ENCODE measurements around the gene LYZL4.

Gene LYZL4

DNA sequence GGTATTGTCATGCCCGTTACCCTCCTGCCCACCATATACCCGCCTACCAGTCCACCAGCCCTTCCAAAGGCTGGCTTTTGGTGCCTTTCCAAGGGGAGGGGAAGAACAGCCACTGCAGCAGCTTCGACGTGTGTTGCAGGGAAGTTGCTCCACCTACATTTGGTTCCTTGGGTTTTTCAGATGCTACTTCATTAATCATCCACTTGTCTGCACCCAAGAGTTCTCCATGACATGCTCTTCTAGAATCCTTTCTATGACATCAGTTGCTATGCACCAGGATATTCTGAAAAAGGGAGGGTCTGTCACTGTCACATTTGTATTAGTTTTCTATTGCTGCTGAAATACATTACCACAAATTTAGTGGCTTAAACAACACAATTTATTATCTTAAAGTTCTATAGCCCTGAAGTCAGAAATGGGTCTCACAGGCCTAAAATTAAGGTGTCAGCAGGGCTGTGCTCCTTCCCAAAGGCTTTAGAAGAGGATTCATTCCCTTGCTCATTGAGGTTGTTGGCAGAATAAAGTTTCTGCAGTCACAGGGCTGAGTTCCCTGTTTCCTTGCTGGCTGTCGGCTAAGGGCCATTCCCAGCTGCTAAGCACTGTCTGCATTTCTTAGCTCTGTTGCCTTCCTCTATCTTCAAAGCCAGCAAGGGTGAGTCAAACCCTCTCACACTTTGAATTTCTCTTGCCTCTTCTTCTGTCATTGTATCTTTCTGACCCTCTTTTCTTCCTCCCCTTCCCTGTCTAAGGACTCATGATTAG is at the start of gene LYZL4:
Gene LYZL4 (minus strand): TSS at position 241 of the 762 bp plus-strand sequence. CDS start 3,359 bp downstream, outside the sequence.
- Histone ChIP-seq H3K9me3 (ENCODE audit: control insufficient read depth, low read length) (no peaks in the 10 kb centered on the region), H3K36me3 (ENCODE audit: control insufficient read depth, insufficient read depth, low read length) (no peaks in the 10 kb centered on the region), H3K9ac (ENCODE audit: low read length) (no peak within 1 kb of the TSS), H3K4me3 (ENCODE audit: low read length) (no peak within 1 kb of the TSS), H3K27me3 (ENCODE audit: control insufficient read depth, insufficient read depth, low read length) (no peaks in the 10 kb centered on the region), H3K4me1 (ENCODE audit: control insufficient read depth, insufficient read depth, low read length) (no peaks in the 10 kb centered on the region)

GRCh38 chr3:42459151-42459550 is 48.7 kb upstream of the LYZL4 start:
- no peaks in the 10 kb centered on the region for H3K27me3 ChIP-seq (ENCODE audit: control insufficient read depth, insufficient read depth, low read length)
- no peak overlapping the region for H3K4me3 ChIP-seq (ENCODE audit: low read length)
- no peaks in the 10 kb centered on the region for H3K4me1 ChIP-seq (ENCODE audit: control insufficient read depth, insufficient read depth, low read length)
- H3K36me3 ChIP-seq (ENCODE audit: control insufficient read depth, insufficient read depth, low read length) = no peaks in the 10 kb centered on the region
- no peak overlapping the region for H3K9ac ChIP-seq (ENCODE audit: low read length)
- no peaks in the 10 kb centered on the region for H3K9me3 ChIP-seq (ENCODE audit: control insufficient read depth, low read length)

DNA sequence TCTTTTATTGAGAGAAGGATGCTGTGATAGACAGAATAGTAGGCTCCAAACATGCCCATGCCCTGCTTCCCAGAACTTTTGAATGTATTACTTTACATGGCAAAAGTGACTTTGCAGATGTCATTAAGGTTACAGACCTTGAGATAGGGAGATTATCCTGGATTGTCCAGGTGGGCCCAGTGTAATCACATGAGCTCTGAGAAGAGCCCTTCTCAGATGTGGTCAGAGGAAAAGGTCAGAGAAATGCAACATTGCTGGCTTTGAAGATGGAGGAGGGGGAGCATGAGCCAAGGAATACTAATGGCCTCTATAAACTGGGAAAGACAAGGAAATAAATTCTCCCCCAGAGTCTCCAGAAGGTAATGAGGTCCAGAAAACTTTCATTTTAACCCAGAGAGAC is 45.8 kb upstream of the LYZL4 start:
- peaks cover 8% of the 10 kb centered on the region for H3K4me1 ChIP-seq (ENCODE audit: control insufficient read depth, insufficient read depth, low read length)
- no peaks in the 10 kb centered on the region for H3K27me3 ChIP-seq (ENCODE audit: control insufficient read depth, insufficient read depth, low read length)
- no peaks in the 10 kb centered on the region for H3K36me3 ChIP-seq (ENCODE audit: control insufficient read depth, insufficient read depth, low read length)
- H3K9me3 ChIP-seq (ENCODE audit: control insufficient read depth, low read length) = no peaks in the 10 kb centered on the region
- H3K9ac ChIP-seq (ENCODE audit: low read length) = no peak overlapping the region
- H3K4me3 ChIP-seq (ENCODE audit: low read length) = no peak overlapping the region

- Histone ChIP-seq H3K9me3 (ENCODE audit: control insufficient read depth, low read length) (no peaks in the 10 kb centered on the region), H3K4me1 (ENCODE audit: control insufficient read depth, insufficient read depth, low read length) (peaks cover 8% of the 10 kb centered on the region), H3K36me3 (ENCODE audit: control insufficient read depth, insufficient read depth, low read length) (no peaks in the 10 kb centered on the region), H3K9ac (ENCODE audit: low read length) (no peak overlapping the region), H3K27me3 (ENCODE audit: control insufficient read depth, insufficient read depth, low read length) (no peaks in the 10 kb centered on the region), H3K4me3 (ENCODE audit: low read length) (no peak overlapping the region)
Observed at GRCh38 chr3:42451546-42452230, 41.3 kb upstream of the LYZL4 start.

DNA sequence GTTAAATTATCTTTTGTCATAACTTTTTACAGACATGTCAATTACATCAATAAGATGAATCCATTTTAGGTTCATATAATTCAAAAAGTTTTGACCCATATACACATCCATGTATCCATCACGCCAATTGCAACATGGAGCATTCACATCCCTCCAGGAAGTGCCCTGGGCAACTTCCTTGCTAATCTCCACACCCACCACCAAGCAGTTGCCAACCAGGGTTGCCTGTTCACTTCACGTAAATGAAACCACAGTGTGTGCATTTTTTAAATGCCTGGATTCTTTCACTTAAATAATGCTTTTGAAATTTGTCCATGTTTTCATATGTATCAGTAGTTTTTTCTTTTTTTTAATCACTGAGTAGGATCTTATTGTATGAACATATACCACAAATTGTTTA is 40.7 kb upstream of the LYZL4 start:
- Histone ChIP-seq H3K27me3 (ENCODE audit: control insufficient read depth, insufficient read depth, low read length) (no peaks in the 10 kb centered on the region), H3K36me3 (ENCODE audit: control insufficient read depth, insufficient read depth, low read length) (no peaks in the 10 kb centered on the region), H3K9ac (ENCODE audit: low read length) (no peak overlapping the region)

DNA sequence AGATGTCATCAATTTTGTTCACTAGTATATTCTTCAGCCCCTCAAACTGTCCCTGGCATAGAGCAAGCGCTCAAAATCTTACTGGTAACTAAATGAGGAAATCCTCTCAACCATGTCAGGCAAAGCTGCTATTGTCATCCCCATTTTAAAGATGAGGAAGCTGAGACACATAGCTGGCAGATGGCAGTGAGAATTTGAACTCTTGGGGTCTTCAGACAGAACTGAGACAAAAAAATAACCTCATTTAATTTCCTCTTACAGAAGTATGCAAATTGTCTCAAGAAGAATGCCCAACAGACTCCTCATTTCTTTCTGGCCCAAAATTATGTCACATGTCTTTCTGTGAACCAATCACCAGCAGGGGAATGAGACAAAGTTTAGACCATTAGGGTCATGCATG is 40.2 kb upstream of the LYZL4 start:
- Histone ChIP-seq H3K9me3 (ENCODE audit: control insufficient read depth, low read length) (no peaks in the 10 kb centered on the region), H3K4me1 (ENCODE audit: control insufficient read depth, insufficient read depth, low read length) (peaks cover 8% of the 10 kb centered on the region), H3K9ac (ENCODE audit: low read length) (no peak overlapping the region), H3K36me3 (ENCODE audit: control insufficient read depth, insufficient read depth, low read length) (no peaks in the 10 kb centered on the region), H3K4me3 (ENCODE audit: low read length) (no peak overlapping the region), H3K27me3 (ENCODE audit: control insufficient read depth, insufficient read depth, low read length) (no peaks in the 10 kb centered on the region)

More for the DNA sequence above, 40.7 kb upstream of the LYZL4 start:
- Histone ChIP-seq H3K9me3 (ENCODE audit: control insufficient read depth, low read length) (no peaks in the 10 kb centered on the region), H3K4me1 (ENCODE audit: control insufficient read depth, insufficient read depth, low read length) (peaks cover 8% of the 10 kb centered on the region), H3K4me3 (ENCODE audit: low read length) (no peak overlapping the region)

- H3K9me3 ChIP-seq (ENCODE audit: control insufficient read depth, low read length) = no peaks in the 10 kb centered on the region
- no peak overlapping the region for H3K4me3 ChIP-seq (ENCODE audit: low read length)
- H3K9ac ChIP-seq (ENCODE audit: low read length) = no peak overlapping the region
- H3K4me1 ChIP-seq (ENCODE audit: control insufficient read depth, insufficient read depth, low read length) = peaks cover 8% of the 10 kb centered on the region
- H3K27me3 ChIP-seq (ENCODE audit: control insufficient read depth, insufficient read depth, low read length) = peaks cover 7% of the 10 kb centered on the region
- H3K36me3 ChIP-seq (ENCODE audit: control insufficient read depth, insufficient read depth, low read length) = no peaks in the 10 kb centered on the region
Observed at GRCh38 chr3:42447481-42447880, 37.1 kb upstream of the LYZL4 start.

DNA sequence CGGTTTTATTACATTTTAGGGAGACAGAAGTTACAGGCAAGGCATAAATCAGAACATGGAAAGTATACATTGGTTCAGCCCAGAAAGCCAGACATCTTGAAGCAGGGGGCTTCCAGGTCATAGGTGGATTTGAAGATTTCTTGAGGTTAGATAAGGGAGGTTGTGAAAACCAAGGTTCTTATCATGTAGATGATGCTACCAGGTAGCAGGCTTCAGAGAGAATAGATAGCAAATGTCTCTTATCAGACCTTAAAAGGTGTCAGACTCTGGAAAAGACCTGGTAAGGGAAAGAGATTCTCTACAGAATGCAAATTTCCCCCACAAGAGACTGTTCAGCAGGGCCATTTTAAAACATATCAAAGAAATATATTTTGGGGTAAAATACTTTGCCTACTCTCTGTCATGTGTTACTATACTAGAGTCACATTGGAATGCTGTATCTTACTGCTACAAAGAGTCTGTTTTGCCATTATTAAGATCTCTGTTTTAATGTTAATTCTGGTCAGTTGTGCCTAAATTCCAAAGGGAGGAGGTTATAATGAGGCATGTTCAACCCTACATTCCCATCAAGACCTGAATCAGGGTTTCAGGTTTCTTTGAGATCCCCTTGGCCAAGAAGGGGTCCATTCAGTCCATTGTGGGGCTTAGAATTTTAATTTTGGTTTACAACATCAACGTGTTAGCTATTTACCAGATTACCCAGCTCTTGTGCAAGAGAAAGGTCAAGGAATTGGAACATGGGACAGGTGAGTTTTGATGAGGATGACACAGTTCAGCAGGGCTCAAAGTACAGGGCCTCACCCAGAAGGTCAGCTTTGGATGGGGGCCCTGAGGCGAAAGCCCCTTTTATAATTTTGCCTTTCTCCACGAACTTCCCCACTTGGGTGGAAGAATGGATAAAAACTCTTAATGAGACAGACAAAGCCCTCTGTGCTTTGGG is 36.0 kb upstream of the LYZL4 start:
- Histone ChIP-seq H3K9ac (ENCODE audit: low read length) (no peak overlapping the region), H3K36me3 (ENCODE audit: control insufficient read depth, insufficient read depth, low read length) (no peaks in the 10 kb centered on the region), H3K4me3 (ENCODE audit: low read length) (no peak overlapping the region), H3K9me3 (ENCODE audit: control insufficient read depth, low read length) (no peaks in the 10 kb centered on the region), H3K27me3 (ENCODE audit: control insufficient read depth, insufficient read depth, low read length) (peaks cover 8% of the 10 kb centered on the region), H3K4me1 (ENCODE audit: control insufficient read depth, insufficient read depth, low read length) (no peaks in the 10 kb centered on the region)

- Histone ChIP-seq H3K4me3 (ENCODE audit: low read length) (no peak overlapping the region), H3K9ac (ENCODE audit: low read length) (no peak overlapping the region), H3K9me3 (ENCODE audit: control insufficient read depth, low read length) (no peaks in the 10 kb centered on the region), H3K27me3 (ENCODE audit: control insufficient read depth, insufficient read depth, low read length) (peaks cover 8% of the 10 kb centered on the region), H3K36me3 (ENCODE audit: control insufficient read depth, insufficient read depth, low read length) (no peaks in the 10 kb centered on the region), H3K4me1 (ENCODE audit: control insufficient read depth, insufficient read depth, low read length) (no peaks in the 10 kb centered on the region)
Observed at GRCh38 chr3:42443819-42444436, 33.5 kb upstream of the LYZL4 start.

GRCh38 chr3:42443292-42443691 is 32.9 kb upstream of the LYZL4 start:
- H3K4me1 ChIP-seq (ENCODE audit: control insufficient read depth, insufficient read depth, low read length) = no peaks in the 10 kb centered on the region
- peaks cover 8% of the 10 kb centered on the region for H3K27me3 ChIP-seq (ENCODE audit: control insufficient read depth, insufficient read depth, low read length)
- H3K9me3 ChIP-seq (ENCODE audit: control insufficient read depth, low read length) = no peaks in the 10 kb centered on the region
- H3K4me3 ChIP-seq (ENCODE audit: low read length) = no peak overlapping the region
- H3K36me3 ChIP-seq (ENCODE audit: control insufficient read depth, insufficient read depth, low read length) = no peaks in the 10 kb centered on the region
- H3K9ac ChIP-seq (ENCODE audit: low read length) = no peak overlapping the region

GRCh38 chr3:42442640-42443039 is 32.2 kb upstream of the LYZL4 start:
- Histone ChIP-seq H3K4me3 (ENCODE audit: low read length) (no peak overlapping the region), H3K4me1 (ENCODE audit: control insufficient read depth, insufficient read depth, low read length) (no peaks in the 10 kb centered on the region), H3K27me3 (ENCODE audit: control insufficient read depth, insufficient read depth, low read length) (peaks cover 8% of the 10 kb centered on the region), H3K9ac (ENCODE audit: low read length) (no peak overlapping the region), H3K36me3 (ENCODE audit: control insufficient read depth, insufficient read depth, low read length) (no peaks in the 10 kb centered on the region), H3K9me3 (ENCODE audit: control insufficient read depth, low read length) (no peaks in the 10 kb centered on the region)
